ENCODE data around the gene HERC2.

HERC2 gene

GRCh38 chr15:28269097-28269496, 52.9 kb downstream of the HERC2 start:
- Histone ChIP-seq H4K20me1 (ENCODE audit: low read depth, low read length) (no peaks in the 10 kb centered on the region), H3K4me2 (ENCODE audit: low read depth, low read length, poor library complexity, severe bottlenecking) (no peak overlapping the region), H3K79me2 (ENCODE audit: insufficient read depth, low read length) (no peaks in the 10 kb centered on the region; the same call in 1 of the 2 replicates), H3F3A (ENCODE audit: insufficient read depth) (no peaks in the 10 kb centered on the region), H3K9ac (ENCODE audit: low read length) (no peak overlapping the region), H2AFZ (ENCODE audit: low read depth, low read length, severe bottlenecking) (no peak overlapping the region), H3K9me2 (replicated peaks; ENCODE audit: insufficient read depth, low read length) (no peaks in the 10 kb centered on the region), H3K9me3 (ENCODE audit: insufficient read depth, low read length) (no peaks in the 10 kb centered on the region), H3K36me3 (ENCODE audit: low read length) (no peaks in the 10 kb centered on the region), H3K27ac (ENCODE audit: low read depth, low read length) (no peak overlapping the region), H3K4me3 (ENCODE audit: insufficient read depth, low read length, poor library complexity, severe bottlenecking) (no peak overlapping the region), H3K27me3 (ENCODE audit: low read length) (no peaks in the 10 kb centered on the region)
- TF ChIP-seq EZH2phosphoT487 (conservative IDR thresholded peaks at IDR 0.05; ENCODE audit: low read length) (no peak), CTCF (IDR thresholded peaks at IDR 0.05; ENCODE audit: insufficient read depth, low read length, poor library complexity, severe bottlenecking) (no peak)

GRCh38 chr15:28267727-28268126, 54.3 kb downstream of the HERC2 start:
- Histone ChIP-seq H3K9me2 (replicated peaks; ENCODE audit: insufficient read depth, low read length) (no peaks in the 10 kb centered on the region), H3K79me2 (ENCODE audit: insufficient read depth, low read length) (no peaks in the 10 kb centered on the region; the same call in 1 of the 2 replicates), H3K9ac (ENCODE audit: low read length) (no peak overlapping the region), H3K27me3 (ENCODE audit: low read length) (no peaks in the 10 kb centered on the region), H3K4me2 (ENCODE audit: low read depth, low read length, poor library complexity, severe bottlenecking) (no peak overlapping the region), H3K27ac (ENCODE audit: low read depth, low read length) (no peak overlapping the region), H3K4me3 (ENCODE audit: insufficient read depth, low read length, poor library complexity, severe bottlenecking) (no peak overlapping the region), H4K20me1 (ENCODE audit: low read depth, low read length) (no peaks in the 10 kb centered on the region), H2AFZ (ENCODE audit: low read depth, low read length, severe bottlenecking) (no peak overlapping the region), H3K36me3 (ENCODE audit: low read length) (no peaks in the 10 kb centered on the region), H3F3A (ENCODE audit: insufficient read depth) (no peaks in the 10 kb centered on the region), H3K9me3 (ENCODE audit: insufficient read depth, low read length) (no peaks in the 10 kb centered on the region)
- no peak for TF ChIP-seq EZH2phosphoT487 (conservative IDR thresholded peaks at IDR 0.05; ENCODE audit: low read length)
- no peak for TF ChIP-seq CTCF (IDR thresholded peaks at IDR 0.05; ENCODE audit: insufficient read depth, low read length, poor library complexity, severe bottlenecking)

- Histone ChIP-seq H3K9me3 (ENCODE audit: insufficient read depth, low read length) (no peaks in the 10 kb centered on the region), H3K4me3 (ENCODE audit: insufficient read depth, low read length, poor library complexity, severe bottlenecking) (no peak overlapping the region)
Measured at GRCh38 chr15:28265334-28266019, 56.5 kb downstream of the HERC2 start.

More at GRCh38 chr15:28265334-28266019, 56.5 kb downstream of the HERC2 start:
- Histone ChIP-seq H3F3A (ENCODE audit: insufficient read depth) (no peaks in the 10 kb centered on the region), H3K4me2 (ENCODE audit: low read depth, low read length, poor library complexity, severe bottlenecking) (no peak overlapping the region), H3K79me2 (ENCODE audit: insufficient read depth, low read length) (no peaks in the 10 kb centered on the region; the same call in 1 of the 2 replicates), H4K20me1 (ENCODE audit: low read depth, low read length) (no peaks in the 10 kb centered on the region), H3K9me2 (replicated peaks; ENCODE audit: insufficient read depth, low read length) (no peaks in the 10 kb centered on the region), H3K27ac (ENCODE audit: low read depth, low read length) (no peak overlapping the region), H3K27me3 (ENCODE audit: low read length) (no peaks in the 10 kb centered on the region), H2AFZ (ENCODE audit: low read depth, low read length, severe bottlenecking) (no peak overlapping the region), H3K36me3 (ENCODE audit: low read length) (no peaks in the 10 kb centered on the region), H3K9ac (ENCODE audit: low read length) (no peak overlapping the region)
- TF ChIP-seq CTCF (IDR thresholded peaks at IDR 0.05; ENCODE audit: insufficient read depth, low read length, poor library complexity, severe bottlenecking) (no peak), EZH2phosphoT487 (conservative IDR thresholded peaks at IDR 0.05; ENCODE audit: low read length) (no peak)
